GM18508 (cell line): ENCODE results near the gene CPB2.

Source experiments
- ATAC-seq: cut with Tn5 transposase; IDR thresholded peaks from one replicate; pipeline ENCODE4 v1.9.1; 2021; ENCODE audit warnings: moderate number of reproducible peaks; ENCODE audit not compliant: insufficient read depth, unreplicated experiment

CPB2 gene

DNA sequence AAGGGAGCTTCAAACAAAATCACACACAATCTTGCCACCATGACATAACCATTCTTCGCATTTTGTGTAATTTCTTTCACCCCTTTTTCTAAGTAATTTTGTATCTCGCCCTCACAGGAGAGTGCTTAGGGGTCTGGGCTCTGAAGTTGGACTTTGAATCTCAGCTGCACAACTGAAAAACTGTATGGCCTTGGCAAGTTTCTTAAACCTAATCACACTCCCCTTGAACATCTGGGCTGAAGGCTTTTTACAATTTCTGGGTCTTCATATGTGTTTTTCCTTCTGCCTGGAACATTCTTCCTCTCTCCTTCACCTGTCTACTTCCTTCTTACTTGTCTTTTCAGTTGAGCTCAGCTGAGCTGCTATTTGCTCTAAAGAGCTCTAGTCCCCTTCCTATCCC lies 24.3 kb upstream of the CPB2 start:
- ATAC-seq, result no peak

DNA sequence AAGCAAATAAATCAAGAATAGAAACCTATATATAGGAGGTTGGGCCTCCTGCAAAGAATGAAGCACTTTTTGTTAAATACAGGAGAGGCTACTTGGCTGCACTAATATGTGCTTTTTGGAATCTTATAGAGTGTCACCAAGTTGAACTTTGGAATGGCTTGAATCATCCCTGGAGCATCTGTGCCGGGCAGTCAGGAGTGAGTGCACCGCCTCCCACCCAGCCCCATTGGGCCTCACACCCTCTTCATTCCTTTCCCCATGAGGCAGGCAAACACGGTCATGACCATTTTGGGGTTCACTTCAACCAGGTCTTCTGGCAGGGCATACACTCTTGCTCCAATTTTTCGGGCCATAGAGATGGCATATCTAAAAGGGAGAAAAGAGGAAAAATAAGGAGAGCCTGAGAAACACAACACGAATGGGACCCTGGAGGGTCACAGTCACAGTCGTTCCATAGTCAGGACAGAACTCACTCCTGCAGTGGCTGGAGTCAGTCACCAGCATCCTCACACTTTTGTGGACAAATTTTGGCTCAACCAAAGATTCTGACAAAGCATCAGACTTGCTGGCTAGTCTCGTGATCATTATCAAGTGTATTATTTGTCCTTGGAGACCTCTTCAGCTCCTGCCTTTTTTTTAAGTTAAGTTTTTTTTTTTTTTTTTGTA lies 22.7 kb upstream of the CPB2 start:
- no peak for ATAC-seq

DNA sequence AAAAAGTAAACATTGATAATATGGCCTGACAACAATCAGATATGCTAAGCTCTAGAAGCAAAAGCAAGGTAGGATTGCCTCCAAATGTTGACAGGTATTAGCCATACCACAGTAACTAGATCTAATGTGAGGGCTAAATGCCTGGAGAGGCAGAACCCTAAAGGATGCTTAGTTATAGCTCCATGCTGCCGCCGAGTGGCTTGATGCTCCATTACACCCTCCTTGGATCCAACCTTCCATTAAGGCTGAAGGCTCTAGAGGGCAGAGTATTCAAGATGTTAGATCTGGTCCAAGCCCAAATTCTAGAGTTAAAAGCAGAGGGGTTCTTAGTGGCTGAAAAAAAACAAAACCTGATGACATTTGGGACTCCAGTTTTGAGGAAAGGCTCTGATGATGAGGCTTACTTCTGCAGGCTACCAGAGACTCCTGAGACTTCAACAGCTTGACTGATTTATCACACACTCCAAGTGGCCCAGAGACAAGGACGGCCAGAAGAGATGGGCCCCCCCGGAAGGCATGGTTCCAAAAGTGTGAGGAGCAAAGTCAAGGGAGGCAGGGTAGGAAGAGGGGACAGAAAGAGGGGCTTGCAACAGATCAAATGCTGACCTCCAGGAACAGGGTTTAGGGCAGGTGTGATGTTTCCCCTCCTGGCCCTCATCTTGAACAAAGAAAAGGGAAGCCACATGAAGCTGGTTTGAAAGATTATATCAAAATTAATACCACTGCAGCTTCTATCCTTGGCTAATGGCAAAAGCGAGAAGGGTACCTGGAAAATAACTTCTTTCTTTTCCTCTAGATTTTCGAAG lies 21.9 kb upstream of the CPB2 start:
- no peak for ATAC-seq

DNA sequence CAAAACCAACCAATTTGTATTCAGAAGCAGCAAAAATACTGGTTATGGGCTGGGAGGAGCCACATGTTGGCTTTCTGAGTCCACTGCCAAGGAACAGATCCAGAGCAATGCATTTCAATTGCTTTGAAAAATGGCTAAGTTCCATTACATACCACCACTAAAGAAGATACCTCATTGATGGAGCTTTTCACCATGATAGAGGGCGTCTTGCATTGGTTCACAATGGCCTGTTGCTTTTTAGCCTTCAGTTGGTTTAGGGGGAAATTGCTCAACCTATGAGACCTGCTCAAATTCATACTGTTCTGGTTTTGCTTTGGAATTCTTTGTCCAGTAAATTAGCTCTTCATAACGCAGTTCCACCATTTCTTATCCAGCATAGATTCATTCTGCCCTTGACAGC lies 21.2 kb upstream of the CPB2 start:
- no peak for ATAC-seq

DNA sequence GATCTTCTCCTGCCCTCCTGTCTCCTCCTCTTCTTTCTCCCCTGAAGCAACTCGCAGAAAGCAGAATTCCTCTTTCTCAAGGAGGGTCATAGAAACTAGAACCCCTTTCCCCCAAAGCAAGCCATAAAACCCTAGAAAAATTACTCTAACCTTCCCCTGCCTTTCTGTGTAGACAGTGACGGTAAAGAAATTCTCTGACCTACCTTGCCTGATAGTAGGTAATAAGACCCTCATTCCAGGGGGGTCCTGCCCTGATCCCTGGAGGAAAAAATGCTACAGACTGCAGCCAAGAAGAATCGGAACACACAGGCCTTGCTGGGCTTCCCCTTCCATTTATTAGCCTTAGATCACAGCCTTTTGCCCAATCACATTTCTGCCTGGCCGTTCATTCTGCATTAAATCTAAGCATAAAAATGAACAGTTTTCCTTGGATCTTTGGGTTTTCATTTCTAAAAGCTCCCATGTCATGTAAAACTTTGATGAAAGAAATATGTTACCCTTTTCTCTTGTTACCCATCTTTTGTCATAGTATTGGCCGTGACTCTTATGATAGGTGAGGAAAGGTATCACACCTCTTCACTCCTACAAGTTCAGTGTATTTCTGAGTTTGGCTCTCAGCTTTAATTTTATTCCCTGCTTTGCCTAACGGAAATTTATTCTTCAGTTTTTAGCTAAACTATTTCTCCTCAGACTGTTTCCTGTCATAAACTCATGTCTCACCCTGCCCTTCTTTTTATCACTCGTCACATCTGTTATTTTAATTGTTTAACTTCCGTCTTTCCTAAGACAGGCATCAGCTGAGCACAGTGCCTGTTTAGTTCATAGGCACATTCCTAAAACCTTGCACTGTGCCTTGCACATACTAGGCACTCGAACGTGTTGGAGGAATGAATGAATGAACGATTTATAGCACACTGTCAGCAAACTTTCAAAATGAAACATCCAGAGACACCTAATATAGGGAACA lies 20.4 kb upstream of the CPB2 start:
- ATAC-seq, result no peak

DNA sequence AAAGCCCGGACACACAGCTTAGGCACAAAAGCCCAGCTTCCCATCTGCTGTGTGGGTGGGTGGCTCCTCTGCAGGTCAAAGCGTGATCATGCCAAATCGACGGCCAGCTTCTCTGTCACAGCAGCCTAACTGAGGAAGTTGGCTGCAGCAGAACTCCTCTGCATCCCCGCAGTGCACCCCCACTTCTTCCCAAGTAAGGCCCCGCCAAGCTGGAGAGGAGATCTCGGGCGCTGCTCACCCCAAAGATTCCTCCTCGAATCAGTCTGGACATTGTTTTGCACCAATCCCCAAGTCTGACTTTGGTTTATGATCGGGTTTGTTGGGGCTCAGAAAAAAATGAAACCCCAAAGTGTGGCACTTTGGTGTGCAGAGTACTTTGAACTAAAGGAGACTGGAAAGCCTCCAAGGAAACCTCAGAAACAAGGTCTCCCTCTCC lies 19.7 kb upstream of the CPB2 start:
- no peak for ATAC-seq

DNA sequence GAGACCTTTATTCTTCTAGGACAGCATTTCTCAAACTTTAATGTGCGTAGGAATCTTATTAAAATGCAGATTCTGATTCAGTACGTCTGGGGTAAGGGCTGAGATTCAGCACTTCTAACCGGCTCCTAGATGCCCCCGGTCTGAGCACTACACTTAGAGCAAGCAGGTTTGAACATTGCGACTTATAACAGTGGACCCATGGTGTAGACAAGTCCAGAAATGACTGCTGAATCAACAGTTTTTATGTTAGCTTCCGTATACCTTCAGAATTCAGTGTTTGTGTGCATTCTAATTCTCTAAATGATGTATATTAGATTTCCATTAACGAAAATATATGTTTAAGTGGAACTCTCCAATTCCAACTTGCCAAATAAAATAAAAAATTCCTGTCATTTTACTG lies 17.5 kb upstream of the CPB2 start:
- ATAC-seq, result no peak

DNA sequence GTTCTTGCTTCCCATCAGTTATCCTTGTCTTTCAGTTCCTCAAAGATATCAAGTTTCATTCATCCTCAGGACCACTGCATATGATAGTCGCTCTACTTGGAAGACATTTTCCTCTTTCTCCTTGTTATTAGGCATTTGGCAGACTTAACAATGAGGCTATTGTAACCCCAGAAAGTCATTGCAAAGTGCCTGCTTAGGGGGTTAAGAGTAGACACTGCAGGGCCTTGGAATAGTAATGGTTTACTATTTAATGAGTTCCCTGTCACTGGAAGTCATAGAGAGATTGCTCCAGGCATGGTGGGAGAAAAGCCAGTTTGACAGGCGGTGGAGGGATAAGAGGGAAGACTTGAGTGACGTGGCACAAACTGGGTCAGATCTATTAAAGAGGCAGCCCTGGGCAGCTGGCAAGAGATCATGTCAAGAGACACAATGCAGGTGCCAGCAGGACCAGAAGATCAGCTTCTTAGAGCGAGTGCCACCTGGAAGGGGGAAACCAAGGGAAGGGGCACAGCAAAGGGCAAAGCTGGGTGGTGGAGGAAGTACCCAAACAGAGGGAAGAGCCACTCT lies 16.8 kb upstream of the CPB2 start:
- no peak for ATAC-seq

DNA sequence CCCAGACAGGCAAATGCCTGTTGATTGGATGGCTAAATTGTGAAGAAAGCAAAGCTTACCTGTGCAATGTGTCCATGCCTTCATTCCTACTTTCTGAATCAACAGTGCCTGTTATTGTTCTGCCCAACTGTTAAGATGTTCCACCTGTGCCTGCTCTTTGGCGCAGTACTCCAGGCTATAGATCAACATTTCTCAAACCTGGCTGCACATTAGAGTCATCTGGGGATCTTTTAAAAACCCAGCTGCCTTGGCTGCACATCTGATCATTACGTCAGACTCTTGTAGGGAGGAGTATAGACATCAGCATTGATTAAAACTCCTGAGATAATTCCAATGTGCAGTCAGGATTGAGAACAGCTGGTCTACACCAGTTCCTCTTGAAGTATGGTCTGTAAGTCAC lies 16.2 kb upstream of the CPB2 start:
- no peak for ATAC-seq

DNA sequence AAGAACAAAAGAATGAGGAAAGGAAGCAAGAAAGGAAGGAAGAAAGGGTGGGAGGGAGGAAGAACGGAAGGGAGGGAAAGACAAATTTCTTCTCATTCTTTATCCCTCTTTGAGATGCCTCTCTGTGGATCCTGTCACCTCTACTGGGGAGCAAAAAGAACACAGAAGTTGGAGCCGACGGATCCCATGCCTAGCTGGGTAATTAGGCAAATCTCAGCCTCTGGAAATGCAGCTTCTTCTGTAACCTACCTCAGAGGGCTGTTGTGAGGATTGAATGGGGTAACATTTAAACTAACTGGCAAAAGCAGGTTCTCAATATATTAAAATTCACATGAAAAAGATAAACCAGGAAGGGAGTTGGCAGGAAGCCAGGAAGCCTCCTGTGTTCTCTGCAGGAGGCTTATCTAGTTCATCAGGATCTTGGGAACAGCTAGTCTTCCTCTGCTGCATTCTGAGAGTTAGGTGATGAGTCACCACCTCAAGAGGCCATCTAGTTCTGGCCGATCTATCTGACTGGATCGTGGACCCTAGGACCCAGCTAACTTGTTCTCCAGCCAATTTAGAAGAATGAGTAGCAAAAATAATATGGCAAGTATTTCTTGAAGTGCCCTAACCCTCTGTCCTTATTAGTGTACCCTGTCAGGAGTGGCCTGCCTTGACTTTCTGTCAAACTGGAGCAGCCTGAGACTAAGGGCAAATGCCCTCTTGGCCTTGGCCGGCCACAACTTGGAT lies 15.2 kb upstream of the CPB2 start:
- ATAC-seq, result no peak

DNA sequence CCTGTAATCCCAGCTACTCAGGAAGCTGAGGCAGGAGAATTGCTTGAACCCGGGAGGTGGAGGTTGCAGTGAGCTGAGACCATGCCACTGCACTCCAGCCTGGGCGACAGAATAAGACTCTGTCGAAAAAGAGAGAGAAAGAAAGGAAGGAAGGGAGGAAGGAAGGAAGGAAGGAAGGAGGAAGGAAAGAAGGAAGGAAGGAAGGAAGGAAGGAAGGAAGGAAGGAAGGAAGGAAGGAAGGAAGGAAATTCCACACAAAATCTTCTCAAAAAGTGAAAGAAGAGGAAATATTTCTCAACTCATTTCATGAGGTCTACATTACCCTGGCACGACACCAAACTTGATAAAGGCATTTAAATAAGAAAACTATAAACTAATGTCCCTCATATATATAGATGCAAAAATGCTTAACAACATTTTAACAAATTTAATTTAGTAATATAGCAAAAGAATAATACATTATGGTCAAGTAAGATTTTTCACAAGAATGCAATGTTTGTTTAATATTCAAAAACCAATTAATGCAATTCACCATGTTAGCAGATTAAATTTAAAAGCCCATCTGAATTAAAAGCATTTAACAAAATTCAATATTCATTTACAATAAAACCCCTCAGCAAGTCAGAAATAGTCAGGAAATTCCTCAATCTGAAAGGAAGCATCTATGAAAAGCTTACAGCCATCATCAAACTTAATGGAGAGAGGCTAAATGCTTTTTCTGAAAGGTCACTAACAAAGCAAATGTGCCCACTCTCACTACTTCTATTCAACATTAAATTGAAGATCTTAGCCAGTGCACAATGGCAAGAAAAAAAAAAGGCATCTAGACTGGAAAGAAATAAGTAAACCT lies 12.0 kb upstream of the CPB2 start:
- no peak for ATAC-seq

DNA sequence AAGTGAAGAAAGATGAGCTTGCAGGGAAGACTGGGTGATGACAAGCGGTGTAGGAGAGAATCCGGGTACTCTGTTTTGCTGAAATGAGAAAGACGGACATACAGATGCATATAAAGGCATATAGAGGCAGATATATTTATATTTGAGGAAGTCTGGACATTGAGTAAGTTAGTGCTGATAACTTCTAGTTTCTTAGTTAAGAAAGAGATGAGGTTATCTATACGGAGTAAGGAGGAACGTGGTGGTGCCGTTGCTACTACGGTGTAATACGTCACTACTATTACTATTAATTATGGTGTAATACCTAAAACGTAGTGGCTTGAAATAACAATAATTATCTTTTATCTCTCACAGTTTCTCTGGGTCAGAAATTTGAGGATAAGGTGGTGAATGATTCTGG lies 9.8 kb upstream of the CPB2 start:
- ATAC-seq, result no peak

DNA sequence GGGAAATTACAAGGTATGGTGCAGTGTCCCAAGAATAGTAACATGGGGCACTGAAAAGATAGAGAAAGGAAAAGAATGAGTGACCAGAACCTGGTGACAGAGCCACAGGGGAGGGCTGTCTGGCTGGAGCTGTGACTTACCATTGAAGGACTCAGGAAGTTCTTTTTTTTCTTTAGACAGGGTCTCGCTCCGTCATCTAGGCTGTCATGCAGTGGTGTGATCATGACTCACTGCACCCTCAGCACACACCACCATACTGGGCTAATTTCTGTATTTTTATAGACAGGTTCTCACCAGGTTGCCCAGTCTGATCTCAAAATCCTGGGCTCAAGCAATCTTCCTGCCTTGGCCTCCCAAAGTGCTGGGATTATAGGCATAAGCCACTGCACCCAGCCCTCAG lies 8.8 kb upstream of the CPB2 start:
- ATAC-seq, result no peak

DNA sequence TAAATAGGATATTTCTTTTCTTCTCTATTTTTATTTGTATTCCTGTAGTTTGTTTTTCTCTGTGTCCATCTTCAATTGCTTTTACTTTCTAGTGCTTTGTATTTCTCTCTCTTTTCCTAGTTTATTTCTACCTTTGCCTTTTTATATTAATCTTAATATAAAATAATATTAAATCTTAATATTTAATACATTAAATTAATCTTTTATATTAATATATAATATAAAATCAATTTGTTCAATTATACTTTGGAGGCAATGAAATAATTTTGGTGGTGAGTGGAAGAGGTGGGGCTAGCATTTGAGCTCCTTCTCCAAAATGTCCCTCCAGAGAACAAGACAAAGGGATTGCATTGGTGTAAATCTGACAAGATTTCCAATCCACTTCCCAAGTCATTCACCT lies 6.3 kb upstream of the CPB2 start:
- no peak for ATAC-seq

DNA sequence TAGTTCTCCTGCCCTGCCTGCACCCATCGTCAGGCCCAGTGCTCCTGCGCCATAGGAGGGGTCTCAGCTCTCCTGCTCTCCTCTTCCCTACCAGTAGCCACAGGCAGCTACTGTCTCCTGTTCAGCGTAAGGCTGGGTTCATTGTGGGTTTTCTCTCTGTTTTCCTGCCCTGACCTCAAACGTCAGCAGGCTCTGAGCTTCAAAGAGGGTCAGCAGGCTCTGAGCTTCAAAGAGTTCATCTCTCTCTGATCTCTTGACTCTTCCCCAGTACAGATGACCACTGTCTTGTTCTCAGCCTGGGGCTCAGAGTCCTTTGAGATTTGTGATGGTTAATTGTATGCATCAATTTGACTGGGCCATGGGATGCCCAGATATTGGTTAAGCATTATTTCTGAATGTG lies 4.6 kb upstream of the CPB2 start:
- ATAC-seq, result no peak

DNA sequence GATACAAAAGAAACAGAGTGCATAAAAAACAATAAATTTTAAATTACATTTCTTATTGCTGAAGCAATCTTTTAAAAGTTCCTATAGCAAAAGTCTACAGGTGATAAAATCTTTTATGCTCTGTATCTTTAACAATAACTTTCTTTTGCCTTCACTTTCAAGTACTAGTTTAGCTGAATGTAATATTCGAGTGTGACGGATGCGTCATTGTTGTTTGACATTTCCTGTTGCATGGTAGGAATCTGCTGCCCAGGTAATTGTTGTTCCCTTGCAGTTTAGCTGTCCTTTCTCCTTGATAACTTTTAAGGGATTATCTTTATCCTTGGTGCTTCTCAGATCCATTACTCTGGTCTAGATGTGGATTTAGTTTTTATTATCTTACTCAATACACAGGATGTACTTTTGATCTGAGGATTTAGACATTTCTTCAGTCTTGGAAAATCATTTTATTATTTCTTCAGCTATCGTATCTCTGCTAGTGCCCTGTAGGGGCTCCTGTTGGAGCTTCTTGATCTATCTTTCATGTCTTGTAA lies 2.1 kb upstream of the CPB2 start:
- ATAC-seq, result no peak

DNA sequence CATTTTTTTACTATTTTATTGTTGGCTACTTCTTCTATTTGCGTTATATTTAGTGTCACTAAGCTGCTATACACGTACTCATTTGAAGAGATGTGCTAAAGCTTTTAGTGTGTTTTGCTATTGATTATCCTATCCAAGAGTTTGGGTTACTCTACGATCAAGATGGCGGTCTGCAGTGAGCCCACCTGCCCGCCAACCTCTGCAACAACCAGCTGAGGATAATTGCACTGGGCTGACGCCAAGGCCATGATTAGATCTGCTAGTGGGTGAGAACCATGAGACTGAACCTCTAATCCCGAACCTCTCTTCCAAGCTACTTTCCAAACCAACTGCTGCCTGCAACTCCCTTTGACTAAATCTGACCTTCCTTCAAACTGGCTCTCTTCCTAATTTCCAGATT lies 1.8 kb downstream of the CPB2 start:
- no peak for ATAC-seq

DNA sequence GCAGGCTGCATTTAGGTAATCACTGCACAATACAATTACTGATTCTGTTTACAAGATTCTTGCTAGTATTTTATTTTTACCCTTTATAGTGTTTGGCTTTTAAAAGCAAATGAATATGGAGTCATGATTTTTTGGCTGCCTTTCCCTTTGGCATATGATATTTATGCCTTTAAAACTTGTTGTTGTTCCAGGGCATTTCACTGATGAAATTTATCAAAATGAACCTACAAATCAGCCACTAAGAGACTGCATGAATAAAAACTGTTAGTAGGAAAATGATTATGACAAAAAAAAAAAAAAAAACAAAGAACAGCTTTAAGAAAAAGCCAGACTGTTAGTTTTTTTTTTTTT lies 2.6 kb downstream of the CPB2 start:
- ATAC-seq, result no peak
